Activated CD4-positive, alpha-beta memory T cell treated with anti-CD3 and anti-CD28 coated beads for 36 hours (primary cell): ENCODE data around the gene SCT. TPM values are rescaled to one million over a fixed set of nuclear protein-coding genes. Genes with fewer than 3 reads are reported as not detected.

Experiments
- CTCF ChIA-PET: fragments of 350-600 bp; sonication (Branson Sonifier 250); formaldehyde crosslinking; loops from one replicate; lab custom pipeline; 2021; ENCODE audit warnings: antibody characterized with exemption, inconsistent platforms; lab: Charles Lee
- POLR2A ChIA-PET: fragments of 350-600 bp; sonication (Branson Sonifier 250); formaldehyde crosslinking; loops from one replicate; lab custom pipeline; 2021; ENCODE audit warnings: antibody characterized with exemption; lab: Charles Lee
- DNase-seq: peaks from one replicate; pipeline ENCODE4 v3.0.0-alpha.2; 2020
- H3K27ac Mint-ChIP-seq: one replicate; pipeline ENCODE4 v1.8.0; 2021; ENCODE audit warnings: mixed read lengths
- H3K27me3 Mint-ChIP-seq: one replicate; pipeline ENCODE4 v1.8.0; 2021; ENCODE audit warnings: mixed read lengths
- H3K36me3 Mint-ChIP-seq: one replicate; pipeline ENCODE4 v1.8.0; 2021; ENCODE audit warnings: mixed read lengths
- H3K4me1 Mint-ChIP-seq: one replicate; pipeline ENCODE4 v1.8.0; 2021; ENCODE audit warnings: low read depth, mixed read lengths
- H3K4me3 Mint-ChIP-seq: one replicate; pipeline ENCODE4 v1.8.0; 2021; ENCODE audit warnings: mild to moderate bottlenecking, mixed read lengths
- H3K9me3 Mint-ChIP-seq: one replicate; pipeline ENCODE4 v1.8.0; 2021; ENCODE audit warnings: mixed read lengths
- intact Hi-C: fragments of 100-400 bp; cut with micrococcal nuclease; formaldehyde crosslinking; loops from one replicate; pipeline ENCODE4 v1.15.1; 2023
- total RNA-seq, 2 experiments: library from RNA; stranded (reverse); gene quantifications; one replicate each; pipeline ENCODE4 v1.2.3, GENCODE V29; 2021

SCT gene
- total RNA-seq, 2 experiments from 2014 or later = not detected

DNA sequence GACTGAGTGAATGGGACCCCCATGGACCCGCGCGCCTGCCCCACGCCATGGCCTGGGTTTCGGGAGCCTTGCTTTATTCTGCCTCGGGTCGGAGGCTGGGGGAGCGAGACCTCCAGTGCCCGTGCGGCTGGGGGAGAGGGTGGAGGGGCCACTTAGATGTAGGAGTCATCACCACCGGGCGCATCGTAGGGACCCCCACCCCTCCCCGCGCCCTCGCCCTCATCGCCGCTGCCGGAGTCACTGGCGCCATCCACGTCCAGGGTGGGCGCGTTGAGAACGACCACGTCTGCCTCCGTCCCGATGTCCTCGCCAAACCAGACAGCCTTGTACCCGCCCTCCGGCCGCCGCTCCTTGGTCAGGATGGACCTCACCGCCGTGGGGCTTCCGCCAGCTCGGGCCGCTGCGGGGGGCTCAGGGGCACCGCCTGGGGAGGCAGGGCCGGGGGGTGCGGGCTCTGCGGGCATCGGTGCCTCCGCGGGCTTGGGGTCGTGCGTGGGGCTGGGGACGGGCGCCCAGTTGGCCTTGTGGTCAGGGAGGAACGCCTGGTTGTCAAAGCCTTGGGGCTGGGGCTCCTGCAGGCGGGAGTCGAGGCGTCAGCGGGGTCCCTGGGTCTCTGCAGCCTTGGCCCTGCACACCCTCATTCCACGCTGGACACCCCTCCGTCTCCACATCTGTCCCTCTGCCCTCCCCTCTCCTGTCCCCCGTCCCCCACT is 9.6 kb downstream of the SCT start:
- no peak overlapping the region for H3K4me3 Mint-ChIP-seq
- no peak for DNase-seq
- peaks cover 15% of the 10 kb centered on the region for H3K4me1 Mint-ChIP-seq
- peaks cover 21% of the 10 kb centered on the region for H3K36me3 Mint-ChIP-seq
- intact Hi-C loops = loop anchor here (2.0 to 5.0 kb wide), 3 partner anchors 40 to 180 kb away; partner anchors contain the start of genes DEAF1, PHRF1, SLC25A22 and TMEM80
- H3K27me3 Mint-ChIP-seq = no peaks in the 10 kb centered on the region
- ChIA-PET CTCF (no interaction called here), POLR2A (no interaction called here)
- H3K27ac Mint-ChIP-seq = no peak overlapping the region
- H3K9me3 Mint-ChIP-seq = no peaks in the 10 kb centered on the region

DNA sequence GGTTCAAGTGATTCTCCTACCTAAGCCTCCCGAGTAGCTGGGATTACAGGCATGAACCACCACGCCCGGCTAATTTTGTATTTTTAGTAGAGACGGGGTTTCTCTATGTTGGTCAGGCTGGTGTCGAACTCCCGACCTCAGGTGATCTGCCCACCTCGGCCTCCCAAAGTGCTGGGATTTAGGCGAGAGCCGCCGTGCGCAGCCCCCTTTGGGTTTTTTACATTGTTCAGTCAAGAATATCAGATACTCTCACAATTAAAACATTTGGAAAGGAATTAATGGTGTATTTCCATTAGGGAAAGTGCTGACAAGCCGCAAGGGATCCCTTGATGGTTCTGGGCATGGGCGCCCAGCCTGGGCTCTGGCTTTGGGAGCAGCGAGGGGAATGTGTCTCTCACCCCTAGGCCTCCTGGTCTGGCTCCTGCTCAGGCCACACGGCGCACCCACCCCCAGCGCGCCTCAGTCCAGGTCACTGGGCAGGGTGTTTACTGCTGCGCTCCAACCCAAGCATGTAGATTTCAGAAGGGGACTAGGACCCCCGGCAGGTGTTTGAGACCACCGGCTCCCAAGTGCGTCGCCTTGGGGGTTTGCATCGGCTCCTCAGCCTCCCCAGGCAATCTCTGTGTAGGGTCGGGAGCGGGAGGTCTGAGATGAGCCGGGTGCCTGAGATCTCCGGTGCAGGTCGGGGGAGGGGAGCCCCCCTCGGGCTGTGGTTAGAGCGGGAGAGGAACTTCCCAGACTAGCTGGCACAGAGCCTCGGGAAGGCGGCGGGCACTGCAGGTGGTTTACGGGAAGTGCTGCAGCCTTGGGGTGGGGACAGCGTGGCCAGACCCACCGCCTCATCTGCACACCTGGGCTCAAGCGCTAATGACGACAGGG is 10.4 kb downstream of the SCT start:
- intact Hi-C loops = loop anchor here (1.0 to 5.0 kb wide), 4 partner anchors 39 to 181 kb away; partner anchors contain the start of genes DEAF1, PHRF1, SLC25A22 and TMEM80
- DNase-seq = no peak
- Mint-ChIP-seq H3K4me1 (peaks cover 17% of the 10 kb centered on the region), H3K4me3 (peak overlapping the region; percentile 92), H3K27me3 (no peaks in the 10 kb centered on the region), H3K36me3 (peaks cover 25% of the 10 kb centered on the region), H3K9me3 (no peaks in the 10 kb centered on the region), H3K27ac (peak overlapping the region; percentile 92)
- ChIA-PET CTCF (no interaction called here), POLR2A (interaction anchor here (0.6 to 1.4 kb wide), 3 partner anchors 23 to 40 kb away, joined by 3 to 5 read pairs (median 5); partner anchors contain the start of gene PHRF1)

DNA sequence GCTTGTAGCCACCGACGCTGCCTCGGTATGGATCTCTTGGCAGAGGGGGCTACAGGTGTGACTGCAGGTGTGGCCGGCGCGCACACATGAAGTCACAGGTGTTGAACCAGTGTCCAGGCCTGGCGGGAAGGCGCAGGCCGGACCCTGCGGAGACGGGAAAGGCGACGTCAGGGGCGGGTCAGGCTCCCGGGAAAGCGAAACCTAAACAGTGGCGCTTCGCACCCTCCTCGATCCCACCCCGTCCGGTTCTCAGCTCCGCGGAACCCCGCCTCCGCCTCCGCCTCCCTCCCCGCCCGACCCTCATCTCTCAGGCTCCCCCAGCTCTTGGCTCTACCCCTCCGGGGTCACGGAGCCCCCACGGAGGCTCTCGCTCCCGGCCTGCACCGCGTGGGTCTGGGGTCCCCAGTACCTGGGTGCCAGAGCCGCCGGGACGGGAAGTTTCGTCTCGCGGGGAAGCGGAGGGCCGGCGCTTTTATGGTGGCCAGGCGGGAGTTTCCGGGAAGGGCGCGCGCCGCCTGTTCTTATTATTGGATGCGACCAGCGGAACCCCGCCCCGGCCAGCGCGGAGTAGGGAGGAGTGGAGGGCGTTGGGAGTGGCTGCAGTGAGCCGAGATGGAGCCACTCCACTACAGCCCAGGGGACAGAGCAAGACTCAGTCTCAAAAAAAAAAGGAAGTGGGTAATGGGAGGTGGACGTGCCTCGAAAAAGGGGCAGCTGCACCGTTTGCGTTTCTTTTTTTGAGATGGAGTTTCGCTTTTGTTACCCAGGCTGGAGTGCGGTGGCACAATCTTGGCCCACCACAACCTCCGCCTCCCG is 11.3 kb downstream of the SCT start, which contains the start of gene IRF7:
IRF7 (minus strand) TSS at position 447 of the 816 bp plus-strand sequence. CDS start 586 bp downstream, outside the sequence.
- Mint-ChIP-seq H3K27me3 (no peaks in the 10 kb centered on the region), H3K36me3 (peaks cover 28% of the 10 kb centered on the region), H3K4me1 (peaks cover 17% of the 10 kb centered on the region), H3K27ac (peak within 1 kb of the TSS; percentile 92), H3K4me3 (peak within 1 kb of the TSS; percentile 92), H3K9me3 (no peaks in the 10 kb centered on the region)
- ChIA-PET POLR2A (interaction anchor here (0.6 to 1.4 kb wide), 6 partner anchors 24 to 180 kb away, joined by 3 to 5 read pairs (median 4); partner anchors contain the start of genes HRAS and PHRF1), CTCF (no interaction called here)
- intact Hi-C loops = loop anchor here (1.0 to 5.0 kb wide), 4 partner anchors 38 to 182 kb away; partner anchors contain the start of genes DEAF1, PHRF1, SLC25A22 and TMEM80
- peak; percentile 94 for DNase-seq

DNA sequence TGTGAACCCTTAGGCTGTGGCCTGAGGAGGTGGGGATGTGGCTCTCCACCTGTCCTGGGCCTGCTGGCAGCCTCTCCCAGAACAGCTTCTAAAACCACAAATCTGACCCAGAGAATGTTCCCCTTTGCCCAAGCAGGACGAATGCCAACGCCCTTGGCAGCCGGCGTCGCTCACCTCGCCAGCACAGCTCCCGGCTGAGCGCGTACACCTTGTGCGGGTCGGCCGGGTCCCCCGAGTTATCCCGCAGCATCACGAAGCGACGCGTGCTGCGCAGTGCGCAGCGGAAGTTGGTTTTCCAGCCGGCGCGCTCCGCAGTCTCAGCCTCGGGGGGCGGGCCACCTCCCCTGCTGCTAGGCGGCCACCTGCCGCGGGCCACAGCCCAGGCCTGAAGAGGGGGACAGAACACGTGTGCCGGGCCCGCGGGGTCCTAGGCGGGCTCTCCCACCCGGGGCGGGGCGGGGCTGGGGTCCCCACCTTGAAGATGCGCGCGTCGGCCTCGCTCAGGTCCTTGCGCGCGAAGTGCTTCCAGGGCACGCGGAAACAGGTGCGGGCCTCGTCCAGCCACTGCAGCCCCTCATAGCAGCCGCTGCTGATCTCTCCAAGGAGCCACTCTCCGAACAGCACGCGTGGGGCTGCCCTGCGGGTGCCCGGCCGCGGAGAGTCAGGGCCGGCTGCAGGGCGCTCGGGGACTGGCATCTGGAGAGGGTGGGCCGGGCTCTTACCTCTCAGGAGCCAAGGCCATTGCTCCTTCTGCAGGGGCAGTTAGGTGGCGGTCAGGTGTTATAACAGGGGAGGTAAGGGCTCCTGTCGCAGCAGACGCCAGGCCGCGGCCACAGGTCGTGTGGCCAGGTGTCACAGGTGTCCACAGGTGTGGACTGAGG is 12.1 kb downstream of the SCT start:
- CTCF ChIA-PET = no interaction called here
- Mint-ChIP-seq H3K4me3 (peak overlapping the region; percentile 92), H3K4me1 (peaks cover 17% of the 10 kb centered on the region), H3K27ac (peak overlapping the region; percentile 92), H3K9me3 (no peaks in the 10 kb centered on the region), H3K27me3 (no peaks in the 10 kb centered on the region), H3K36me3 (peaks cover 29% of the 10 kb centered on the region)
- DNase-seq = peak; percentile 23
- intact Hi-C loops = loop anchor here (5.0 kb wide), 2 partner anchors 38 to 182 kb away; partner anchors contain the start of genes PHRF1 and SLC25A22
- POLR2A ChIA-PET = interaction anchor here (0.5 to 1.4 kb wide), 6 partner anchors 14 to 181 kb away, joined by 3 to 5 read pairs (median 4); partner anchors contain the start of genes HRAS and PHRF1

DNA sequence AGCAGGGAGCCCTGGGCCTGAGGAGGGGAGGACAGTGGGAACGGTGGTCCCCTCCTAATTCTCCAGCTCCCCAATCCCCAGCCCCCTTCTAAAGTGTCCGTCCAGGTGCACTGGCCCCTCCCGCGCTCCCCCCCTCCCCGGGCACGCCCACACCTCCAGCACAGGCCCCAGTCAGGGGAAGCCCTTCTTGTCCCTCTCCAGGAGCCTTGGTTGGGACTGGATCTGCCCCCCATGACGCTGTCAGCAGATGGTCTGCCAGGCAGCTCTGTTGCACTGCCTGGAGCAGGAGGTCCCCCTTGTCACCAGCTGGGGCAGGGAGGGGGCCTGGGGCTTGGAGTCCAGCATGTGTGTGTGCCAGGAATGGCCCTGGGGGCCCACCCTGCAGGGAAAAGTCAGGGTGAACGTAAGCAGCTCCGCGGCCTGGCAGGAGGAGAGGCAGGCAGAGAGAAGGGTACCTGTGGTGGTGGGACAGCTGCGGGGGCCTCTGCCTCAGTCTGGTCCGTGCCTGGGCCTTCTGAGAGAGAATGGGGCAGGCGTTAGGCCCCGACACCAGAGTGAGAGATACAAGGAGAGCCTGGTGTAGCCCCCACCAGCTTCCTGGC is 12.9 kb downstream of the SCT start:
- CTCF ChIA-PET = interaction anchor here (1.2 to 2.4 kb wide), 2 partner anchors 60 to 95 kb away, joined by 4 to 9 read pairs; no protein-coding TSS in a partner anchor
- no peaks in the 10 kb centered on the region for H3K27me3 Mint-ChIP-seq

DNA sequence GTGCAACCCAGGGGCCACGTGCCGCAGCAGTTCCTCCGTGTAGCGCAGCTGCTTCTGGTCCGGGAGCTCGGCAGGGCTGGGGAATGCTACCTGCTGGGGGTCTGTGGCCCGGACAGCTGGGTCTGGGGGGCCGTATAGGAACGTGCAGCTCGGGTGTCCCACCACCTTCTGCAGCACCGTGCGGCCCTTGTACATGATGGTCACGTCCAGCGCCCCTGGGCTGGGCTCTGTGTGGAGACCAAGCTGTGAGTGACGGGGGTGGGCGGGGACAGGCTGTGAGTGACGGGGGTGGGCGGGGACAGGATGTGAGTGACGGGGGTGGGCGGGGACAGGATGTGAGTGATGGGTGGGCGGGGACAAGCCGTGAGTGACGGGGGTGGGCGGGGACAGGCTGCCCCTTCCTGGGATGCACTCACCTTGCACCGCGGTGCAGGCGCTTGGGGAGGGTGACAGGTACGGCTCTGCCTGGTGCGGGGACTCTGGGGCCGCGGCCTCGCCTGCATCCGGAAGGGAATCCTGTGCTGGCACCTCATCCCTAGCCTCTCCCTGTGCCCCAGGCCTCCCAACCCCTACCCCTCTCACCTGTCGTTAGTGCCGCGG is 13.5 kb downstream of the SCT start:
- DNase-seq = peak; percentile 93
- Mint-ChIP-seq H3K27ac (peak overlapping the region; percentile 69), H3K9me3 (no peaks in the 10 kb centered on the region), H3K4me3 (peak overlapping the region; percentile 92), H3K36me3 (peaks cover 31% of the 10 kb centered on the region), H3K4me1 (peaks cover 17% of the 10 kb centered on the region), H3K27me3 (no peaks in the 10 kb centered on the region)
- intact Hi-C loops = no loop called here
- POLR2A ChIA-PET = interaction anchor here (1.1 kb wide), 1 partner anchor 38 kb away, joined by 3 read pairs; no protein-coding TSS in a partner anchor
- CTCF ChIA-PET = interaction anchor here (1.2 to 2.4 kb wide), 2 partner anchors 59 to 94 kb away, joined by 4 to 9 read pairs; no protein-coding TSS in a partner anchor

More for the DNA sequence above, 12.9 kb downstream of the SCT start:
- POLR2A ChIA-PET = interaction anchor here (0.5 to 1.1 kb wide), 2 partner anchors 15 to 38 kb away, joined by 3 to 4 read pairs; no protein-coding TSS in a partner anchor
- Mint-ChIP-seq H3K27ac (peak overlapping the region; percentile 84), H3K36me3 (peaks cover 29% of the 10 kb centered on the region), H3K4me1 (peaks cover 17% of the 10 kb centered on the region), H3K4me3 (peak overlapping the region; percentile 92), H3K9me3 (no peaks in the 10 kb centered on the region)
- DNase-seq = peak; percentile 28
- intact Hi-C loops = no loop called here

DNA sequence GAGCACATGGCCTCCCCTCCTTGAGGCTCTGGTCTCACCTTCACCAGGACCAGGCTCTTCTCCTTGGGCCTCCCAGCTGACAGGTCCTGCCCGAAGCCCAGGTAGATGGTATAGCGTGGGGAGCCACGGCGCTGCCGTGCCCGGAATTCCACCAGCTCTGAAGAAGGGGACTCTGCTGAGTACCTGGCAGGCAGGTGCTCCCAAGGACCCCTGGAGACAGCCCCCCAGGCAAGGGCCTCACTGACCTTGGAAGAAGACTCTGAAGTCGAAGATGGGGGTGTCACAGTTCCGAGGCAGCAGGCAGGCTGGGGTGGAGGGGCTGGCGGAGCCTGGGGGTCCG is 14.1 kb downstream of the SCT start:
- intact Hi-C loops = no loop called here
- POLR2A ChIA-PET = no interaction called here
- DNase-seq = no peak
- no peak overlapping the region for H3K27ac Mint-ChIP-seq
- no peak overlapping the region for H3K4me3 Mint-ChIP-seq
- H3K4me1 Mint-ChIP-seq = peaks cover 17% of the 10 kb centered on the region
- H3K9me3 Mint-ChIP-seq = no peaks in the 10 kb centered on the region
- no peaks in the 10 kb centered on the region for H3K27me3 Mint-ChIP-seq
- peaks cover 32% of the 10 kb centered on the region for H3K36me3 Mint-ChIP-seq
- CTCF ChIA-PET = interaction anchor here (1.2 to 2.4 kb wide), 2 partner anchors 59 to 94 kb away, joined by 4 to 9 read pairs; no protein-coding TSS in a partner anchor

DNA sequence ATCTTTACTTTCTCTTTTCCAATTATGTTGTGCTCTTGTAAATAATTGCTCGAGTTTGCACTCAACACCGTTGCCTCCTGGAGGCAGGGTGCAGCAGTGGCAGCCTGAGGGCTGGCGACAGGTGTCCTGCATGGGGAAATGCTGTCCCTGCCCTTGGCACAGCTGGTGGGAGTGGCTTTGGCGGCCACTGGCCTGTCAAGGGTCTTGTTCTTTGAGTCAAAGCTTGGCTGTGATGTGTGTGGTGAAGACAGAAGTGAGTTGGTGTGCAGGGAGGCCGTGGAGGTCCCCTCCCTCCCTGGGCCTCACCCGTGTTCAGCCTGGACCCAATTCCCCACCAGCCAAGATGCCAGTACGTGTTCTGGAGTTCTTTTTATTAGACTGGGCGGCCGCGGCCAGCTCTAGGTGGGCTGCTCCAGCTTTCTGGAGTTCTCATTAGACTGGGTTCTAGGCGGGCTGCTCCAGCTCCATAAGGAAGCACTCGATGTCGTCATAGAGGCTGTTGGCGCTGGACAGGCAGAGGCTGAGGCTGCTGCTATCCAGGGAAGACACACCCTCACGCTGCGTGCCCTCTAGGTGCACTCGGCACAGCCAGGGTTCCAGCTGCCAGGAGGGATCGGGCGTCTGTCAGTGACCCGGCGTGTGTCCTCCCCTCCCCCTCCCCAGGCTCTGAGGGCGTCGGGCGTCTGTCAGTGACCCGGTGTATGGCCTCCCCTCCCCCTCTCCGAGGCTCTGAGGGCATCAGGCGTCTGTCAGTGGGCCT is 14.6 kb downstream of the SCT start:
- intact Hi-C loops = no loop called here
- CTCF ChIA-PET = interaction anchor here (1.2 to 2.4 kb wide), 2 partner anchors 58 to 93 kb away, joined by 4 to 9 read pairs; no protein-coding TSS in a partner anchor
- H3K27ac Mint-ChIP-seq = peak overlapping the region; percentile 68
- POLR2A ChIA-PET = no interaction called here
- H3K4me1 Mint-ChIP-seq = peaks cover 17% of the 10 kb centered on the region
- no peaks in the 10 kb centered on the region for H3K9me3 Mint-ChIP-seq
- H3K4me3 Mint-ChIP-seq = no peak overlapping the region
- peaks cover 32% of the 10 kb centered on the region for H3K36me3 Mint-ChIP-seq
- peak; percentile 40 for DNase-seq
- no peaks in the 10 kb centered on the region for H3K27me3 Mint-ChIP-seq
